GM10248 (cell line): Measurements from ENCODE around the gene AP1M2.
"Not testable (repeated sequence)": the region's sequence is repeated elsewhere in the genome, so short reads cannot be mapped to it uniquely, and the experiment has no call there.

Source experiments
- CTCF ChIA-PET: fragments of 300-600 bp; sonication (Branson Sonifier 250); formaldehyde crosslinking; extraction: SDS; loops from one replicate; lab custom pipeline; 2021; ENCODE audit warnings: antibody characterized with exemption; lab: Yijun Ruan, JAX
- POLR2A ChIA-PET: fragments of 350-650 bp; sonication (Branson Sonifier 250); formaldehyde crosslinking; extraction: SDS; loops from one replicate; lab custom pipeline; 2020; ENCODE audit warnings: antibody characterized with exemption; lab: Yijun Ruan, JAX
- DNase-seq: peaks from one replicate; pipeline ENCODE4 v3.0.0; 2012; ENCODE audit errors: extremely low spot score
- CTCF ChIP-seq: IDR thresholded peaks from 2 replicates; pipeline ENCODE4 v1.5.1; 2012; ENCODE audit warnings: mild to moderate bottlenecking, low read depth; ENCODE audit errors: extremely low read depth, missing control alignments, control extremely low read depth

Gene AP1M2

GRCh38 chr19:10537668-10538067, 49.4 kb downstream of the AP1M2 start:
- ChIA-PET POLR2A (no interaction called here), CTCF (interaction anchor here (0.8 to 0.9 kb wide), 2 partner anchors 32 to 36 kb away, joined by 3 to 4 read pairs; no protein-coding TSS in a partner anchor)
- no peak for TF ChIP-seq CTCF
- DNase-seq: no peak

- ChIA-PET POLR2A (interaction anchor here (0.7 kb wide), 1 partner anchor 42 kb away, joined by 4 read pairs; no protein-coding TSS in a partner anchor), CTCF (interaction anchor here (0.8 to 2.0 kb wide), 7 partner anchors 30 to 164 kb away, joined by 3 to 8 read pairs (median 4); no protein-coding TSS in a partner anchor)
- no peak for TF ChIP-seq CTCF
- no peak for DNase-seq
These were observed 51.5 kb downstream of the AP1M2 start for GRCh38 chr19:10535613-10536012.

- TF ChIP-seq CTCF: no peak
- POLR2A ChIA-PET: no interaction called here
- CTCF ChIA-PET: interaction anchor here (0.8 to 2.0 kb wide), 6 partner anchors 8 to 111 kb away, joined by 3 to 8 read pairs (median 4); partner anchors contain the start of gene ATG4D
- DNase-seq: no peak
These were observed 53.3 kb downstream of the AP1M2 start for GRCh38 chr19:10533646-10534386.

GRCh38 chr19:10532457-10532856, 54.7 kb downstream of the AP1M2 start:
- DNase-seq: no peak
- TF ChIP-seq CTCF: no peak
- ChIA-PET POLR2A (no interaction called here), CTCF (interaction anchor here (1.3 to 1.8 kb wide), 2 partner anchors 9 to 10 kb away, joined by 5 to 6 read pairs; no protein-coding TSS in a partner anchor)

GRCh38 chr19:10526887-10527286, 60.2 kb downstream of the AP1M2 start:
- DNase-seq, POLR2A ChIA-PET: not testable (repeated sequence)
- CTCF ChIA-PET: interaction anchor here (1.0 to 1.1 kb wide), 2 partner anchors 14 to 17 kb away, joined by 3 read pairs; no protein-coding TSS in a partner anchor

- ChIA-PET POLR2A (no interaction called here), CTCF (interaction anchor here (1.0 to 1.3 kb wide), 2 partner anchors 15 to 46 kb away, joined by 4 read pairs; no protein-coding TSS in a partner anchor)
- DNase-seq: no peak
- no peak for TF ChIP-seq CTCF
These were observed 61.5 kb downstream of the AP1M2 start for GRCh38 chr19:10525636-10526035.

GRCh38 chr19:10523135-10523636, 63.9 kb downstream of the AP1M2 start:
- ChIA-PET POLR2A (no interaction called here), CTCF (interaction anchor here (1.2 to 4.5 kb wide), 4 partner anchors 14 to 121 kb away, joined by 3 to 16 read pairs (median 3); no protein-coding TSS in a partner anchor)
- no peak for TF ChIP-seq CTCF
- DNase-seq: no peak
